GDM1 (cell line): ENCODE results near the gene TCFL5.
"Not testable (repeated sequence)": the region's sequence is repeated elsewhere in the genome, so short reads cannot be mapped to it uniquely, and the experiment has no call there.

ENCODE experiments used
- DNase-seq: peaks from one replicate; lab custom pipeline; 2025; lab: John Stamatoyannopoulos, UW

The TCFL5 gene

GRCh38 chr20:62880147-62880934, 18.7 kb upstream of the TCFL5 start:
- DNase-seq, result no peak

DNA sequence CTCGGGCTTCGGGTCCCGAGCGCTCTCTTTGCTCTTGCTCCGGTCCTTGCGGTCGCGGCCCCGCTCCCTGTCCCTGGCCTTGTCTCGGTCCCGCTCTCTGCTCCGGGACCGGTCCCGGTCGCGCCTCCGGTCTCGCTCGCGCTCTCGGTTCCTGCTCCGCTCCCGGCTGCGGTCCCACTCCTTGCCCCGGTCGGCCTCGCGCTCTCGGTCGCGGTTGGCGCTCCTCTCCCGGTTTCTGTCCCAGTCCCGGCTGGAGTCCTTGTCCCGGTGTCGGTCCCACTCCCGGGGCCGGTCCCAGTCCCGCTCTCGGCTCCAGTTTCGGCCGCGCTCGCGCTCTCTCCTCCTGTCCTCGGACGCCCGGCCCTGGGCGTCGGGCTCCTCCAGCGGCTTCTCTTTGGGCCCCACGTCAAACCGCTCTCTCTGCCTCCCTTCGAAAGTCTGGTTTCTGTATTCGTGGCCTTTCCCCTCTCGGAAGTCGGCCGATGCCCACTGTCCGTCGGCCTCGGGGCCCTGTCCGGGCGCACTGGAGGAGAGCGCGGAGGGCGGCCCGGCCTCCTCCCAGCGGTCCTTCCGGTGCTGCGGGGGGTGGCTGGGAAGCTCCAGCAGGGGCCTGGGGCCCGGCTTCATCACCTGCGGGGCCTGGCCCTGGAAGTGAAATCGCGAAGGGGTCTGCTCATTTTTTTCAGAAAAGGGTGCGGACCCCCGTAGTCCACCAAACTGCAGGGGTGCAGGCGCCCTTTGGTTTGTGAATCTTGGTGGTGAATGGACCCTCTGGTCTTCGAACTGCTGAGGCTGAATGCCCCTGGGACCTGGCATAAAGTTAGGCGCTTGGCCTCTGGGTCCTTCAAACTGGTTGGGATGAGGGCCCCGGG, 17.9 kb upstream of the TCFL5 start:
- no peak for DNase-seq

DNA sequence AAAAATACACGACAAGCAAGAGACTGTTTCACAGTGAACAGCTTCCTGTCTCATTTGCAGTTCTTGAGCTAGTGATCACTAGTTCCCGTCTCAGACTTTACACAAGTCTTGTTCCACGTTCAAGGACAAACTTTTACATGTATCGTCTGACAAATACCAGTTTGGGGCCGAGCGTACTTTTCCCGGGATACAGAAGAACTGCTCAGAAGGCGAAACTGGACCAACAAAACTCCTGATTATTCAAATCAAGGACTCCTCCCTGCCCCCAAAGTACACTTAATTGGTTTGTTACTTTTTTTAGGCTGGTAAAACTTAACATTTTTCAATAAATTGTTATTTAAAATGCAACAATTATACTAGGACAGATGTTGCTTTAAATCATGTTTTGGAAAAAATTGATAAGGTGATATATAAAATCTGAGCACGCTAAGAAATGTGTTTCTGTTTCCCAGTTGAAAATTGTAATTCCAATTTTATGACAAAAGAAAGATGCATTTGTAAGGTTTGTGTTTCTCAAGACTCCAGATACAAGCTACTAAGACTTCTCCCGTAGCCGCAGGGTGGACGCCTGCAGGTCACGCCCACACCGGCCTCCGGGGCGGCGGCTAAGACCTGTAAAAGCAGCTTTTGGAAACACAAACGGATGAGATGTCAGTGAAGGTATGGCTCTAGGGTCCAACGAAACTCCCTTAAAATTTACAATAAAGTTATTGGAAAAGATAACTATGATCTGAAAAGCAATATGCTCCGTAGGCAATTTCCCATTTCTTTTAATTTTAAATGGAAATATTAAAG, 16.8 kb upstream of the TCFL5 start:
- DNase-seq, result no peak

DNA sequence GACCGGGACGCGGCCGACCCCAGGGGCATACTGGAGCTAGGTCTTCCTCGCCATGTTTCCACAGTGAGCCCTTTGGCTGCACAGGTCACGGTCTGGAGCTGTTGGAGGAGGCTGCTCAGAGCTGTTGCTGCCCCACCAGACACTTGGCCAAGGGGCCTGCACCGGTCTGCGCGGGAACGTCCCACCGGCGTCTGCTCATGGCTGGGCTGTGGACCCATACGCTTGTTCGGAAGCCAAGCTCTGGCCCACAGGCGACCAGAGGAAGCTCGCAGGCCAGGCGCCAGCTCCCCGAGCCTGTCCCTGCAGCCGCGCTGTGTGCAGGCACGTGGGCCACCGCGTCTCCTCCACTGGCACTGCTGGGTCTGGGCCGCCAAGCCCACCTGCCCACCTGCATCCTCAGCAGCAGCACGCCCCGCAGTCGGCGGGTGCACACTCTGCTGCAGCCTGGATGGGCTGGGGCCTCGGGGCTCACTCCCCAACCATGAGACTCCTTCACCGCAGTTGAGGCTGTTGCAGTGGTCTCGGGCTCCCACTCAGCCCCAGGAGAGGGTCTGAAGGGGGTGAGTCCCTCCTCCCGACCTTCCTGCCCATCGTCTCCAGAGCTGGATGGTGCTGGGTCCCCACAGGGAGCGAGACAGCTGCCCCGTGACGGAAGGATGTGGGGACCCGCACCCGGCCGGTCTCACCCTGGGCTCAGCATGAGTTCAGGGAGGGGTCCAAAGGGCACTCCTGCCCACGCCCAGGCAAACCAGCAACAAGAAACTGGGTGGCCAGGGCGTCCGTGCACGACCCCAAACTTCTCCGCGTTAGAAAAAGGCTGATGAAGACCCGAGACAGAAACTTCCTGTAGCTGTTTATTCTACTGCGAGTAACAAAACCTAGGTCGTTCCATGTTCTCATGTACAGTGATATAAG, 15.5 kb upstream of the TCFL5 start:
- DNase-seq, result no peak

- DNase-seq, result no peak
Observed at GRCh38 chr20:62876501-62876901, 14.9 kb upstream of the TCFL5 start.

DNA sequence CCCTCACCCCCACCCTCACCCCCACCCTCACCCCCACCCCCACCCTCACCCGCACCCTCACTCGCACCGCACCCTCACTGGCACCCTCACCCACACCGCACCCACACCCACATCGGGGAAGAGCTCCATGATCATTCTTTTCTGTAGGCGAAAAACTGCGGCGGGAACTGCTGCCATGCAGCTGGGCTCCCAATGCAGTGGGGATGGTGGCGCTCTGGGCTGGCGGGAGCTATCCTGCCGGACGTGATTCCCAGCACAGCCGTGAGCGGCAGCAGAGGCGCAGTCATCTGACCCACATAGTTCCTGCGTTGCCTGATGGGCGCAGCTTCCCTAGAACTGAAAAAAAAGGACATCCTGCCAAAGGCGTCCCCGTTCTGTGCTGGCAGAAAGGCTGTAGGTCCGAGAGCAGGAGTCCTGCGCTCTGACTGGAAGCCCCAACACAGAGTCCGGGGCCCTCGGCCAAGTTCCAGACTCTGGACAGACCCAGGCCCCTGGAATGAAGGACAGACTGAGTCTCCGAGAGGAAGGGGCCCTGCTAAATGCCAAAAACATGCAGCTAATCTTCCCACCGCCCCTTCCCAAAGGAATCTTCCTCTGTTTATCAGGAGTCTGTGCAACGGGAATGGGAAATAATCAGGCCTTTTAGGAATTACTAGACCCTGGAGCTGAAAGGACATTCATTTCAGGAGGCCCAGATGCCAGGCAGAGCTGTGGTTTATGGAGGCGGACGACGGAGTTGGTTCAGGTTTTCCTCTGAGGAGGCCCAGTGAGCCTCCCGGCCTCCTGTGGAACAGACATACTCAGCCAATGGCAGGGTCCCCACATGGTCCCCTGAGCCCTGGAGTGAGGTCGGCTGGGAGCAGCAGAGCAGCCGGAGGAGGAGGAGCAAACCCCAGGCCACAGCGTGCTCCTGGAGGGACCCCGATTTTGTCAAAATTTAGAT, 14.1 kb upstream of the TCFL5 start:
- DNase-seq, result no peak

DNA sequence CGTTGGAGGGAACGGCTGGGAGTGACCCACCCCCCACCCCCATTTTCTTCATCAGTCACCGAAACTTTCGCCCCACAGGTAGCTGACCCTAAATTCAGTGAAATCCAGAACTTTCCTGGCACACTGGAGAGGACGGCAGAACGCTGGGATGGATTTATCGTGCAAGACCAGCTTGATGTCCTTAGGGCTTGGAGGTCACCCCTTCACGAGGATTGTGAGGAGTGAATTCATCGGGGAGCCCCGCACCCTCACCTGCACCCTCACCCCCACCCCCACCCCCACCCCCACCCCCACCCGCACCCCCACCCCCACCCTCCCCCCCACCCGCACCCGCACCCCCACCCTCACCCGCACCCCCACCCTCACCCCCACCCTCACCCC, 13.3 kb upstream of the TCFL5 start:
- DNase-seq, result no peak

DNA sequence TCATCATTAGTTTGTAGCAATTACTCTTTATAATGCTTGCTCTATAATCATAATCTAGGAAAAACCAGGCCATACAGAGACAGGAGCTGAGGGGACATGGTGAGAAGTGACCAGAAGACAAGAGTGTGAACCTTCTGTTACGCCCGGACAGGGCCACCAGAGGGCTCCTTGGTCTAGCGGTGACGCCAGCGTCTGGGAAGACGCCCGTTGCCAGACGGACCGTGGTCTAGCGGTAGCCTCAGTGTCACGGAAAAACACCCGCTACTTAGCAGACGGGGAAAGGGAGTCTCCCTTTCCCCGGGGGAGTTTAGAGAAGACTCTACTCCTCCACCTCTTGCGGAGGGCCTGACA, 12.0 kb upstream of the TCFL5 start:
- DNase-seq, result not testable (repeated sequence)

- DNase-seq, result no peak
Observed at GRCh38 chr20:62873280-62873679, 11.7 kb upstream of the TCFL5 start.

DNA sequence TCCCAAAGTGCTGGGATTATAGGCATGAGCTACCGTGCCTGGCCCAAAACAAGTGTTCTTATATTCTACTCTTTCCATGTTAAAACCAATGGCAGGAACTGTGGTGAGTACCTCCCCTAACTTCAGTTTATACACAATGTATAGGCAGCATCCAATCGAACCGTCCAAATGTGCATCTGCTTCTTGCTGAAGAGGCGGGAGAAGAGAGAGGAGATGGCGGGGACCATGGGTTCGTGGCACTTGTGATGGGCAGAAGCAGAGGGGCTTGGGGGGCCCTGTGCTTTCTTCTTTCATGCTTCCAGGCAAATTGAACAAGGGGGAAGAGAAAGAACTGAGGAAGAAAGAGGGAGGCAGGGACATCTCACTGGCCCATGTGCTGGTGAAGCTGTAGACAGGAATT, 11.2 kb upstream of the TCFL5 start:
- no peak for DNase-seq

GRCh38 chr20:62872184-62872847, 10.7 kb upstream of the TCFL5 start:
- DNase-seq, result no peak

GRCh38 chr20:62864207-62864606, 2.6 kb upstream of the TCFL5 start:
- DNase-seq, result no peak

GRCh38 chr20:62860924-62861691, 514 bp downstream of the TCFL5 start:
- DNase-seq, result no peak

DNA sequence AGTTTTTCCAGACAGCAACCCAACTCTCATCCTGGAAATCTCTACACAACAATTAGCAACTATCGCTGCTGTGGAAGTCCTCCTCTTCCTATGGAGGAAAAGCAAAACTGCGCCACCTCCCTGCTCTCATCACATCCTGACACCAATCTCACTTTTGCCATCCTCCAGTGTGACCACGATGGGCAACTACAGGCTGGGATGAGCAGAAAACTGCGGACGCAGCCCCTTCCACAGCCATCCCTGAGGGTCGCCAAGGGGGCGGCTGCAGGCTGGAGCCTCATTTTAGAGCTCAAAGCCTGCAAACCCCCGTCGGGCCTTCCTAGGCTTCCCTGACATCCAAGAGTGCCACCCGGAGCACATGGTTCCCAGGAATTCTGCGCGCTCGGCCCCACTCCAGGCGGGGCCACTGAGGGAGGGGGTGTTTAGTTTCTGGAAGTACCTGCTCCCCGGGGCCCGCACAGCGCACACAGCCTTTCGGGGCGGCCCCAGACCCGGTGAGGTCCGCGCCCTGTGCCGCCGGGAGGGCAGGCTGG, 1.2 kb downstream of the TCFL5 start:
- no peak for DNase-seq

- DNase-seq, result no peak
Observed at GRCh38 chr20:62859721-62860120, 1.9 kb downstream of the TCFL5 start.

- no peak for DNase-seq
Observed at GRCh38 chr20:62858058-62858830, 3.4 kb downstream of the TCFL5 start.

- no peak for DNase-seq
Observed at GRCh38 chr20:62856931-62857619, 4.5 kb downstream of the TCFL5 start.
